ENCODE results near the gene KCNT1.

Gene KCNT1

GRCh38 chr9:135821116-135821515 lies 119.1 kb downstream of the KCNT1 start:
- no peak for DNase-seq (ENCODE audit: low read depth in 2 of 2)

DNA sequence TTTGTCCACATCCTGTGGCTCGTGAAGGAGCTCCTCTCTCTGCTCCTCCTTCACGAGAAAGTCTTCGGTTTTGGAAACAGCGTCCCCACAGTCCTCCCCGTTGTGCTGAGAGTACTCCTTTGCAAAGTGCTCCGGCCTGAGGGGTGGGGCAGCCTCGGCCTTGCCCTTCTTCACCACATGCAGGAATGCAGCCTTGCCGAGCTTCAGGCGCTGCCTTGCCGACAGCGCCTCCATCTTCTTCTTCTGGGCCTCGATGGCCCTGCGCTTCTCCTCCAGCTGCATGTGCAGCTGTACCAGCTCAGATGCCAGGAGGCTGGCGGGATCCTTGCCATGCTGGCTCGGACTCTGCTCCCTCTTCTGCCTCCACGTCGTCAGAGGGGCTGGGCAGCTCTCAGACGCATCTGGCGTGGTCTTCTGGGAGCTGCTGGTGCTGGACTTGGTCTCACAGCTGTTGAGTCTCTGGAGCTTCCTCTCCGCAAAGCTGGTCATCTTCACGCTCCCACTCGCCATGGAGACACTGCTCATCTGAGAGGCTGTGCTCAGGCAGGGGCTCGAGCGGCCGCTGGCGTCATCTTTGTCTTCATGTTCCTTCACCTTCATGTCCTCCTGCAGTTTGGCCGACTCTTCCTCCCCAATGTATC lies 119.9 kb downstream of the KCNT1 start:
- no peak for DNase-seq (ENCODE audit: low read depth in 2 of 2)

DNA sequence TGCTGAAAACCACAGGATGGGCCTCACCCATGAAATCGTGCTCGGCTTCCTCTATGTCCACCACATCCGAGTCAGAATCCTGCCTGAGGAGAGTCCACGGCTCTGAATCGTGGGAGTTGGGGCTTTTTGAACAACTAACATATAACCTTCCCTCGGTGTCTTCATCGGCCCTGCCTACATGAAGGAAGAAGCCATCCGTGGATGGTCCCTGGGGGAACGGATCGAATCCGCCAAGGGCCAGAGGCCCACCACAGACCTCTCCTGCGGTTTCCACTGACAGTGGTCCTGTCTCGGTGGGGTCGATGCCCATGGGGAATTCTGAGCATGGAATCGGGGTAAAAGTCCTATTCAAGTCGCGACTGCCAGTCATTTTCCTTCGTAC lies 120.4 kb downstream of the KCNT1 start:
- DNase-seq (ENCODE audit: low read depth in 2 of 2), result no peak

DNA sequence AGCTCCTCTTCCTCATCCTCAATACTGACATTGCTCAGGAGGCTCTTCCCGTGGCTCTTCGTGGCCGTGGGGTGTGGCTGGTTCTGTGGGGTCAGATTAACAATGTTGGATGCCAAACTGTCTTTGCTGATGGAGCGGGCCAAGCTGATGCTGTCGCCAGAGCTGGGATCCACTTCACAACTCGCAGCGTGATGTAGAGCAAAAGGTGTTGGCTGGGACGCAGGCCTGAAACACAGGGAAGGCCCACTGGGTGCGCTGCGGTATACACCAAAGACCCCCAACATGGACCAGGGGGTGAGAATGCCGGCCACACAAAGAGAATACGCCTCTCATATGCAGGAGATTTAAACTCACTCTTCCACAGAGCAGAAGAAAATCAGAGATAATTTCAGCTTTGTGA lies 121.1 kb downstream of the KCNT1 start:
- no peak for DNase-seq (ENCODE audit: low read depth in 2 of 2)

- no peak for DNase-seq (ENCODE audit: low read depth in 2 of 2)
Observed at GRCh38 chr9:135825435-135826187, 123.6 kb downstream of the KCNT1 start.

- DNase-seq (ENCODE audit: low read depth in 2 of 2), result no peak
Observed at GRCh38 chr9:135826188-135826545, 124.2 kb downstream of the KCNT1 start.

GRCh38 chr9:135827301-135827700 lies 125.3 kb downstream of the KCNT1 start:
- DNase-seq (ENCODE audit: low read depth in 2 of 2), result no peak

- DNase-seq (ENCODE audit: low read depth in 2 of 2), result no peak
Observed at GRCh38 chr9:135827866-135828580, 126.0 kb downstream of the KCNT1 start.

GRCh38 chr9:135828656-135829055 lies 126.7 kb downstream of the KCNT1 start:
- no peak for DNase-seq (ENCODE audit: low read depth in 2 of 2)

- no peak for DNase-seq (ENCODE audit: low read depth in 2 of 2)
Observed at GRCh38 chr9:135830496-135830895, 128.5 kb downstream of the KCNT1 start.

GRCh38 chr9:135833864-135834263 lies 131.9 kb downstream of the KCNT1 start:
- DNase-seq (ENCODE audit: low read depth in 2 of 2), result no peak

DNA sequence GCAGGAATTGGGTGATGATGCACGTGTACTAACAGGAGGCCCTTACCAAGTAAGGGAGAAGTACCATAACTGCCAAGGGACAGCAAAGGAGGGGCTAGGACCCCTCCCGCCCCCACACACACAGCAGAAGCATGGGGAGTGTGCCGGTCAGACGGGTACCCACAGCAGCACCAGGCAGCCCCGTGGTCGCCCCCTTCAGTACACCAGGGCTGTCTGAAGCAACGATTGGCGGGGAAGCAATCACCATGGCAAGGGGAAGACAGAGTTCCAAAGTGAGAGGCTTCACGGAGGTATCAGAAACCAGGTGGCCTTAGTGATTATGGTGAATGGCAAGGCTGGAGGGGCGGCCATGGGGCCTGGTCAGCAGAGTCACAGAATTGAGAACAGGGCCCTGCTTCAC lies 133.1 kb downstream of the KCNT1 start:
- no peak for DNase-seq (ENCODE audit: low read depth in 2 of 2)

DNA sequence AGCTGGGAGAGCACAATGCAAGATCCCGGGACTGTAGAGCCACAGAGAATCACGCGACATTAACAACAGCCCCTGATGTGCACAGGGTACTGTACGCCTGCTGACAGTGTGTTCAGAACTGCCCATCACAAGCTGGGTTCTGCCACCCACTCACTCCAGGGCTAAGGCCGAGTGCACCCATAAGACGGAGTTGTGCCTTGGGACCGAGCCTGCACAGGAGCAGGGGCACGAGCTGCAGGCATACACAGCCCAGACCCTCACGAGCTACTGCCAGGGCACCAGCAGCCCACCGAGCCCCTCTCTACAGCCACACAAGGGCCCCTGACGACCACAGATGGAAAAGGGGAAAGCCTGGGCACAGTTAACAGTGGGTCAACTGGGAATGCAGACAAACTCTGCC lies 137.5 kb downstream of the KCNT1 start:
- no peak for DNase-seq (ENCODE audit: low read depth in 2 of 2)

- no peak for DNase-seq (ENCODE audit: low read depth in 2 of 2)
Observed at GRCh38 chr9:135840107-135840506, 138.1 kb downstream of the KCNT1 start.

DNA sequence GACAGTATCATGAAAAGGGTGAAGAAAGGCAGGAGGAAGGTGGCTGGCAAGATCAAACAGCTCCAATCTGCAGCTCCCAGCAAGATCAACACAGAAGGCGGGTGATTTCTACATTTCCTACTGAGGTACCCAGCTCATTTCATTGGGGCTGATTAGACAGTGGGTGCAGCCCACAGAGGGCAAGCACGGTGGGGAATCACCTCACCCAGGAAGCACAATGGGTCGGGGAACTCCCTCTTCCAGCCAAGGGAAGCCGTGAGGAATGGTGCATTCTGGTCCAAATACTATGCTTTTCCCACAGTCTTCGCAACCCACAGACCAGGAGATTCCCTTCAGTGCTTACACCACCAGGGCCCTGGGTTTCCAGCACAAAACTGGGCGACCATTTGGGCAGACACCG lies 138.6 kb downstream of the KCNT1 start:
- DNase-seq (ENCODE audit: low read depth in 2 of 2), result no peak
